Activated CD8-positive, alpha-beta memory T cell treated with anti-CD3 and anti-CD28 coated beads for 24 hours (primary cell): ENCODE data around the gene IL21R.

Experiments
- DNase-seq: peaks from one replicate; pipeline ENCODE4 v3.0.0-alpha.2; 2020

The IL21R gene

DNA sequence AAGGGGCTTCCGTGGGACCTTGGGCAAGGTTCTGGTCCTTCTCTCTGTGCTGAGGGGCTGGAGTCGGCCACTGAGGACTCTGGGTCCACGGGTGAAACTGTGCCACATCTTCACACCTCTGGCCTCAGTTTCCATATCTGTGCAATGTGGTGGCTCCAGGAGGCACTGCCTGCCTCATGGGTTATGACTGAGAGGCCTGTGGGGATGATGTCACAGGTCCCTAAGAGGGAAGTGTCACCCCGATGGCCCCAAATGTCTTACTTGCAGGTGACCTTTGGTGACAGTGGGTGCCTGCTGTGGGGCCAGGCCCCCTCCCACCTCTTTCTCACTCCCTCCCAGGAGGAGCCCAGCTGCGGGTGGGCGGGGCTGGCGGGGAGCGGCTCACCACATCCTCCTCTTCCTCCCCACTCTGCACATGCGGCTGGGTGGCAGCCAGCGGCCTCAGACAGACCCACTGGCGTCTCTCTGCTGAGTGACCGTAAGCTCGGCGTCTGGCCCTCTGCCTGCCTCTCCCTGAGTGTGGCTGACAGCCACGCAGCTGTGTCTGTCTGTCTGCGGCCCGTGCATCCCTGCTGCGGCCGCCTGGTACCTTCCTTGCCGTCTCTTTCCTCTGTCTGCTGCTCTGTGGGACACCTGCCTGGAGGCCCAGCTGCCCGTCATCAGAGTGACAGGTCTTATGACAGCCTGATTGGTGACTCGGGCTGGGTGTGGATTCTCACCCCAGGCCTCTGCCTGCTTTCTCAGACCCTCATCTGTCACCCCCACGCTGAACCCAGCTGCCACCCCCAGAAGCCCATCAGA, at the start of gene IL21R:
Gene IL21R, plus strand, starts transcription at position 407 of the 801 bp plus-strand sequence. CDS start 27,898 bp downstream, outside the sequence.
- DNase-seq: peak; percentile 94

DNA sequence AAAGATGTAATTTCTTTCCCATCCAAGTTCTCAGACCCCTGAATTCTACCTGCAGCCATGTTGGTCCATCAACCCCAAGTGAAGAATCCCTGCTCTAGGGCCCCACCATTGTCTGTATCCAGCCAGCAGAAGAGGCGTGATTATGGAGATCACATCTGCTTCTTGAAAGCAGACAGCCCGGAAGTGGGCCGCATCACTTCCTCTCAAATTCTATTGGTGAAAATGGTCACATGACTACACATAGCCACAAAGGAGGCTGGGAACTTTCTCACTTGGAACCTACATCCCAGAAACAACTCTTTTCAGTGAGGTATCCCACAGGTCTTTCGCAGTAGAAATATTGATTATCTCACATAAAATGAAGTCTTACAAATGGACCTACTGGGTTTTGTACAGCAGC, 48.1 kb upstream of the IL21R start:
- no peak for DNase-seq

- no peak for DNase-seq
Observed at GRCh38 chr16:27355610-27356009, 46.4 kb upstream of the IL21R start.

DNA sequence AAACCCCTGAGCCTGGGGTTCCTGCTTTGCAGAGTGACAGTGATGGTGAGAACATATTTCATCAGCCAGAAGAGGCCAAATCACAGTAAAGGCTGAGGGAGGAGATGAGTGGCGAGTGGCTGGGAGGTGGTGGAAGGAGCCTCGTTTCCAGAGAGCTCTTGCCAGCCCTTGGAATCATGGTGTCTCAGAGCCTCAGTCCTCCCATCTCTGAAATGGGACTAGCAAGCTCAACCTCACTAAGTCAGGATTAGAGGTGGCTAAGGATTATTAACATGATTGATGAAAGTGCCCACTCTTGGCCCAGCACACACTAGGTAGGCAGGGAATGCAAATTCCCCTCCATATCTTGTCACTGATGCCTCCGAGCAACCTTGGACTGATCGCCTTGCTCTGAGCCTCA, 45.2 kb upstream of the IL21R start:
- no peak for DNase-seq

GRCh38 chr16:27359051-27359450, 42.9 kb upstream of the IL21R start:
- DNase-seq: no peak

DNA sequence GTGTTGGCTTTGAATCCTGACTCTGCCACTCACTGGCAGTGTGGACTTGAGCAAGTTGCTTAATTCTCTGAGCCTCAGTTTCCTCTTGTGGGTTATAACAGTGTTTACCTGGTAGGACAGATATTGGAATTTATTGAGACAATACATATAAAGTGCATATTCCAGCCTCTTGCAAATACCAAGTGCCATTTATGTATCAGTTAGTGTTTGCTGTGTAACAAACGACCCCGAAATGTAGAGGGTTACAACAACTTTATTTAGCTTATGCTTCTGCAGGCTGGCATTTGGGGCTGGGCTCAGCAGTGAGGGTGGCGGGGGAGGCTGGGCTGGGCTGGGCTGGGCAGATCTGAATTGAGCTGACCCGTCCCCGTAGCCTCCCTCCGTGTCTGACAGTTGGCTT, 42.4 kb upstream of the IL21R start:
- DNase-seq: no peak

GRCh38 chr16:27361987-27362386, 40.0 kb upstream of the IL21R start:
- no peak for DNase-seq

GRCh38 chr16:27362570-27363245, 39.3 kb upstream of the IL21R start:
- no peak for DNase-seq

DNA sequence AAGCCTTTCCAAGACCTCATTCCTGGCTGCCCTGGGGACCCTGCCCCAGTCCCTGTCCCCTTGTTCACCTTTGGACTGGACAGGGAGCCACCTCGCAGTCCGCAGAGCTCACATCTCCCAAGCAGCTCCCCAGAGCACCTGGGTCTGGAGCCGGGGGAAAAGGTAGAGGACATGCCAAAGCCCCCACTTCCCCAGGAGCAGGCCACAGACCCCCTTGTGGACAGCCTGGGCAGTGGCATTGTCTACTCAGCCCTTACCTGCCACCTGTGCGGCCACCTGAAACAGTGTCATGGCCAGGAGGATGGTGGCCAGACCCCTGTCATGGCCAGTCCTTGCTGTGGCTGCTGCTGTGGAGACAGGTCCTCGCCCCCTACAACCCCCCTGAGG, 38.7 kb upstream of the IL21R start:
- DNase-seq: no peak

GRCh38 chr16:27363797-27364196, 38.2 kb upstream of the IL21R start:
- DNase-seq: no peak

- DNase-seq: no peak
Observed at GRCh38 chr16:27364493-27365141, 37.4 kb upstream of the IL21R start.

GRCh38 chr16:27365142-27366089, 36.6 kb upstream of the IL21R start:
- DNase-seq: no peak

DNA sequence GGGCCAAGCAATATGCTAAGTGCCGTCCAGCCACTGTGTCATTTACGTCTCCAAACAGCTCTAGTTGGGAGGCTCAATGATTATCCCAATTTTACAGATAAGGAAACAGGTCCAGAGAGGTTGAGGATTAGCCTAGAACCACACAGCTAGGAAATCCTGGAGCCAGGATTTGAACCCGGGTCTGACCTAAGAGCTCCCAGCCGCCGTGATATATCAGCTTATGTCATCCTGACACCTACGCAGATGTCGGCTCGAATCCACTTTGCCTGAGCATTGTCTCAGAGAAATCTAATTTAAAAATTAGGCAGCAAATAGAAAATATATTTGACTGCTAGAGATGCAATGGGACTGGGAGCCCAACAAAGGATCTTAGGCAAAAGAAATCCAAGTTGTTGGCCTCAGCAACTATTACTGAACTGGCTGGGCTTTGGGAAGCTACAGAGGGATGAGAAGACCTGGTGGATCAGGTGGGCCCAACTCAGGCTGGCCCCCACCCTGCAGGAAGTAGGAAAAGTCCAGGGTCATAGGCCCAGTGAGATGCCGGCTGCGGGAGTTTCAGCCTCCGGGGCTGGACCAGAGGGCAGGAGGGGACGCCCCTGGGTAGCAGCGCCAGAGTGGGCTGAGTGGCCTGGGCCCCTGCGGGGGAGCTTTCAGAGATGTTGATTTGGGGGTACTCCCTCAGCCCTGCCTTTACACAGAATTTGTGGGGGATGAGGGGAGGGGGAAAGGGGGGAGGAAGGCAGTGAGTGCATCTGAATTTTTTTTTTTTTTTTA, 35.1 kb upstream of the IL21R start:
- DNase-seq: peak; percentile 83

GRCh38 chr16:27367461-27368357, 34.3 kb upstream of the IL21R start:
- peak; percentile 92 for DNase-seq

GRCh38 chr16:27368358-27368722, 33.6 kb upstream of the IL21R start:
- DNase-seq: no peak

DNA sequence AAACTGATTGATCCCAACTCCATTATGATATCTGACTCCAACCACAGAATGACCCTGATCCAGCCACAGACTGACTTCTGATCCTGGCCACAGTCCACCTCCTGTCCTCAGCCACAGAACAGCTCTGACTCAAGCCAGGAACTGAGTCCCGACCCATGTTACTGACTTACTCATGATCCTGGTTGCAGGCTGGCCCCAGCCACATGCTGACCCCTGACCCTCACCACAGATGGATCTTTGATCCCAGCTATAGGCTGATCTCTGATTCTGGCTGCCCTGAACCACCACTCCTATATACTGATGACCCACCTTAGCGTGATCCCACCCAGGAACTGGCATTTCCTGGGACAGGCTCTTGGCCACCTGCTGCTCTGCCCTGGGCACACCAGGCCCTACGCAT, 32.2 kb upstream of the IL21R start:
- no peak for DNase-seq

GRCh38 chr16:27370318-27370717, 31.7 kb upstream of the IL21R start:
- DNase-seq: no peak

DNA sequence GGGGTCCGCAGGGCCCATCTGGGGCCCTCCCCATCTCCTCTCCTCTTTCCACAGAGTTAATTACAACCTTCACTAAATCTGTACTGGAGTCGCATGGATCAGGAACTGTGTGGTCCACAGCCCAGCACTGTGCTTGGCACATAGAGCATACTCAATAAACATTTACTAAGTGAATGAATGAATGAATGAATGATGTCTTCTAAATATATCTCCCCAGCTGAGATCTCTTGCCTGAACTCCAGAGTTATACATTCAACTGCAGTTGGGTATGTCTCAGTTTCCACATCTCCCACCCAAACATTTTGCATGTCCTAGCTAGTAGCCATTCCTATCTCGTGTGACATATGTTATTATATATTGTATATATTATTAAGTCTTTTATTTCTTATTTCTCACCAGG, 28.7 kb upstream of the IL21R start:
- no peak for DNase-seq

GRCh38 chr16:27374221-27374803, 27.7 kb upstream of the IL21R start:
- peak; percentile 68 for DNase-seq

GRCh38 chr16:27374804-27375425, 27.1 kb upstream of the IL21R start:
- DNase-seq: peak; percentile 75
